Caki2 (cell line): Measurements from ENCODE around the gene PDILT. TPM values are rescaled to one million over a fixed set of nuclear protein-coding genes. Genes with fewer than 3 reads are reported as not detected.
"Not testable (repeated sequence)": the region's sequence is repeated elsewhere in the genome, so short reads cannot be mapped to it uniquely, and the experiment has no call there.

ENCODE experiments used
- DNase-seq: peaks from one replicate; pipeline ENCODE4 v3.0.0-alpha.2; 2015; ENCODE audit warnings: low read depth
- in situ Hi-C: cut with HindIII; loops from 2 replicates; pipeline ENCODE4 v1.10.0; 2016; ENCODE audit warnings: low sequenced_read_pairs, low pct_unique_long_range_greater_than_20kb, mixed read lengths
- total RNA-seq: library from RNA; depleted of rRNA; stranded (reverse); fragments of >200 nt; shearing (Covaris generic); gene quantifications from 2 replicates; pipeline ENCODE4 v1.2.3, GENCODE V29; 2014; ENCODE audit warnings: low replicate concordance; rRNA removed

Gene PDILT
- total RNA-seq, 1 experiment from 2014 or later: not detected

GRCh38 chr16:20313741-20314140 lies 90.8 kb downstream of the PDILT start:
- in situ Hi-C loops: no loop called here
- no peak for DNase-seq

- DNase-seq, in situ Hi-C loops: not testable (repeated sequence)
These were observed 91.9 kb downstream of the PDILT start for GRCh38 chr16:20312536-20313095.

GRCh38 chr16:20311548-20311947 lies 93.0 kb downstream of the PDILT start:
- no peak for DNase-seq
- in situ Hi-C loops: no loop called here

GRCh38 chr16:20310421-20311395 lies 93.8 kb downstream of the PDILT start:
- in situ Hi-C loops: no loop called here
- DNase-seq: no peak

- in situ Hi-C loops: no loop called here
- DNase-seq: no peak
These were observed 94.8 kb downstream of the PDILT start for GRCh38 chr16:20309786-20310185.

Other genes starting within 250 kb of the PDILT start
- not detected in 2 replicates for gene GP2, start 77.2 kb downstream of the PDILT start, total RNA-seq
- gene UMOD, start 52.0 kb downstream of the PDILT start, total RNA-seq: not detected in 2 replicates
- 3.2 and 8.0 TPM in 2 replicates for gene ACSM5, start 4.8 kb upstream of the PDILT start, total RNA-seq
- gene ACSM2A, start 46.8 kb upstream of the PDILT start, total RNA-seq: not detected in 2 replicates
- not detected in 2 replicates for gene ACSM2B, start 171.6 kb upstream of the PDILT start, total RNA-seq